Urinary bladder (tissue), 4 donors: ENCODE data around the gene LRCH1. TPM values are rescaled to one million over a fixed set of nuclear protein-coding genes. Genes with fewer than 3 reads are reported as not detected.

ENCODE experiments used
- DNase-seq: peaks from one replicate; pipeline ENCODE4 v3.0.0-alpha.2; 2015; ENCODE audit errors: extremely low spot score
- H3K27ac ChIP-seq: one replicate; pipeline ENCODE4 v1.5.1; 2013; ENCODE audit warnings: low read depth, mild to moderate bottlenecking, moderate library complexity
- H3K36me3 ChIP-seq: one replicate; pipeline ENCODE4 v1.6.1; 2013; ENCODE audit warnings: mild to moderate bottlenecking, moderate library complexity; ENCODE audit not compliant: insufficient read depth
- H3K4me1 ChIP-seq: one replicate; pipeline ENCODE4 v1.6.1; 2013; ENCODE audit warnings: mild to moderate bottlenecking, moderate library complexity; ENCODE audit not compliant: insufficient read depth
- H3K4me3 ChIP-seq: one replicate; pipeline ENCODE4 v1.5.1; 2013; ENCODE audit warnings: low read depth, low read length
- WGBS: extraction: QIAGEN DNeasy Blood & Tissue Kit; methylation state at CpG from one replicate; pipeline ENCODE4 v1.1.7; 2013; 5-methylcytosine and 5-hydroxymethylcytosine counted together
- polyA plus RNA-seq: library from polyadenylated mRNA; stranded (reverse); fragments of 200-250 nt; gene quantifications from one replicate; pipeline ENCODE4 v1.2.3, GENCODE V29; 2013
- total RNA-seq: library from RNA; depleted of rRNA; stranded (reverse); fragments of >200 nt; gene quantifications from one replicate; pipeline ENCODE4 v1.2.3, GENCODE V29; 2014
- donor health status: healthy with polysubstance abuse.
- donor health status: healthy.

The LRCH1 gene
- total and polyA plus RNA-seq, 2 donors: 17.8 to 34.4 TPM

- H3K4me1 ChIP-seq: peaks cover 3% of the 10 kb centered on the region
- DNase-seq: no peak
- 86% methylated on average over 7 of the region's 7 CpGs for WGBS
- H3K4me3 ChIP-seq: no peak overlapping the region
- H3K36me3 ChIP-seq: no peaks in the 10 kb centered on the region
- no peak overlapping the region for H3K27ac ChIP-seq
Measured at GRCh38 chr13:46598140-46598819, 45.3 kb downstream of the LRCH1 start.

- H3K27ac ChIP-seq: no peak overlapping the region
- no peak overlapping the region for H3K4me3 ChIP-seq
- 88% methylated on average over 2 of the region's 2 CpGs for WGBS
- DNase-seq: no peak
- H3K36me3 ChIP-seq: no peaks in the 10 kb centered on the region
- peaks cover 3% of the 10 kb centered on the region for H3K4me1 ChIP-seq
Measured at GRCh38 chr13:46598820-46599180, 45.8 kb downstream of the LRCH1 start.

- peaks cover 4% of the 10 kb centered on the region for H3K4me1 ChIP-seq
- H3K27ac ChIP-seq: no peak overlapping the region
- 85% methylated on average over 3 of the region's 3 CpGs for WGBS
- no peaks in the 10 kb centered on the region for H3K36me3 ChIP-seq
- no peak overlapping the region for H3K4me3 ChIP-seq
- no peak for DNase-seq
Measured at GRCh38 chr13:46600943-46601311, 48.0 kb downstream of the LRCH1 start.

- no peak for DNase-seq
- H3K4me1 ChIP-seq: peaks cover 4% of the 10 kb centered on the region
- no peak overlapping the region for H3K4me3 ChIP-seq
- H3K27ac ChIP-seq: no peak overlapping the region
- H3K36me3 ChIP-seq: no peaks in the 10 kb centered on the region
- 96% methylated on average over 4 of the region's 4 CpGs for WGBS
Measured at GRCh38 chr13:46602531-46602930, 49.6 kb downstream of the LRCH1 start.

- peaks cover 4% of the 10 kb centered on the region for H3K4me1 ChIP-seq
- H3K4me3 ChIP-seq: no peak overlapping the region
- no peak overlapping the region for H3K27ac ChIP-seq
- WGBS: 87% methylated on average over 4 of the region's 4 CpGs
- DNase-seq: no peak
- H3K36me3 ChIP-seq: no peaks in the 10 kb centered on the region
Measured at GRCh38 chr13:46603165-46603603, 50.2 kb downstream of the LRCH1 start.

- 89% methylated on average over 5 of the region's 5 CpGs for WGBS
- Histone ChIP-seq H3K4me1 (peaks cover 4% of the 10 kb centered on the region), H3K4me3 (no peak overlapping the region), H3K27ac (no peak overlapping the region), H3K36me3 (no peaks in the 10 kb centered on the region)
- no peak for DNase-seq
Measured at GRCh38 chr13:46604226-46604990, 51.4 kb downstream of the LRCH1 start.

- WGBS: 44% methylated on average over 4 of the region's 4 CpGs
- DNase-seq: no peak
- Histone ChIP-seq H3K27ac (no peak overlapping the region), H3K4me1 (peaks cover 4% of the 10 kb centered on the region), H3K4me3 (no peak overlapping the region), H3K36me3 (no peaks in the 10 kb centered on the region)
Measured at GRCh38 chr13:46605076-46605824, 52.3 kb downstream of the LRCH1 start.

- Histone ChIP-seq H3K27ac (no peak overlapping the region), H3K36me3 (no peaks in the 10 kb centered on the region), H3K4me3 (no peak overlapping the region), H3K4me1 (peaks cover 4% of the 10 kb centered on the region)
- DNase-seq: no peak
- WGBS: 84% methylated on average over 3 of the region's 3 CpGs
Measured at GRCh38 chr13:46605825-46606554, 53.0 kb downstream of the LRCH1 start.

- Histone ChIP-seq H3K4me1 (peaks cover 4% of the 10 kb centered on the region), H3K27ac (no peak overlapping the region), H3K4me3 (no peak overlapping the region), H3K36me3 (no peaks in the 10 kb centered on the region)
- DNase-seq: no peak
- WGBS: 74% methylated on average over 3 of the region's 3 CpGs
Measured at GRCh38 chr13:46606970-46607369, 54.0 kb downstream of the LRCH1 start.

GRCh38 chr13:46607768-46608564, 55.0 kb downstream of the LRCH1 start:
- 81% methylated on average over 9 of the region's 9 CpGs for WGBS
- no peaks in the 10 kb centered on the region for H3K36me3 ChIP-seq
- no peak for DNase-seq
- H3K4me1 ChIP-seq: peaks cover 2% of the 10 kb centered on the region
- no peak overlapping the region for H3K27ac ChIP-seq
- no peak overlapping the region for H3K4me3 ChIP-seq

- DNase-seq: no peak
Measured at GRCh38 chr13:46609052-46609451, 56.1 kb downstream of the LRCH1 start.

GRCh38 chr13:46609726-46610125, 56.8 kb downstream of the LRCH1 start:
- no peak overlapping the region for H3K4me3 ChIP-seq
- no peaks in the 10 kb centered on the region for H3K4me1 ChIP-seq
- no peak for DNase-seq
- H3K27ac ChIP-seq: no peak overlapping the region
- H3K36me3 ChIP-seq: no peaks in the 10 kb centered on the region
- WGBS: 92% methylated on average over 6 of the region's 6 CpGs

More at GRCh38 chr13:46609052-46609451, 56.1 kb downstream of the LRCH1 start:
- 80% methylated on average over 4 of the region's 4 CpGs for WGBS
- H3K4me3 ChIP-seq: no peak overlapping the region
- H3K27ac ChIP-seq: no peak overlapping the region
- H3K36me3 ChIP-seq: no peaks in the 10 kb centered on the region
- peaks cover 2% of the 10 kb centered on the region for H3K4me1 ChIP-seq

- WGBS: 80% methylated on average over 3 of the region's 3 CpGs
- no peaks in the 10 kb centered on the region for H3K4me1 ChIP-seq
- H3K4me3 ChIP-seq: no peak overlapping the region
- H3K27ac ChIP-seq: no peak overlapping the region
- no peaks in the 10 kb centered on the region for H3K36me3 ChIP-seq
- no peak for DNase-seq
Measured at GRCh38 chr13:46612267-46612666, 59.3 kb downstream of the LRCH1 start.
